Activated CD4-positive, alpha-beta T cell treated with anti-CD3 and anti-CD28 coated beads for 36 hours (primary cell): ENCODE data around the gene APOD. TPM values are rescaled to one million over a fixed set of nuclear protein-coding genes. Genes with fewer than 3 reads are reported as not detected.

Source experiments
- ATAC-seq: fragments of 200-7000 bp; cut with Tn5 transposase; one replicate; pipeline ENCODE4 v1.10.0; 2021; ENCODE audit warnings: mild to moderate bottlenecking, moderate library complexity
- CTCF ChIA-PET: fragments of 350-600 bp; sonication (Branson Sonifier 250); formaldehyde crosslinking; loops from one replicate; lab custom pipeline; 2021; ENCODE audit warnings: antibody characterized with exemption; lab: Charles Lee
- POLR2A ChIA-PET: fragments of 350-600 bp; sonication (Branson Sonifier 250); formaldehyde crosslinking; loops from one replicate; lab custom pipeline; 2021; ENCODE audit warnings: antibody characterized with exemption, inconsistent platforms; lab: Charles Lee
- DNase-seq: peaks from one replicate; pipeline ENCODE4 v3.0.0-alpha.2; 2020
- H3K27ac Mint-ChIP-seq: one replicate; pipeline ENCODE4 v1.8.0; 2021; ENCODE audit warnings: mixed read lengths
- H3K27me3 Mint-ChIP-seq: one replicate; pipeline ENCODE4 v1.8.0; 2021; ENCODE audit warnings: mixed read lengths
- H3K36me3 Mint-ChIP-seq: one replicate; pipeline ENCODE4 v1.8.0; 2021; ENCODE audit warnings: low read depth, mixed read lengths
- H3K4me1 Mint-ChIP-seq: one replicate; pipeline ENCODE4 v1.8.0; 2021; ENCODE audit warnings: mixed read lengths
- H3K4me3 Mint-ChIP-seq: one replicate; pipeline ENCODE4 v1.8.0; 2021; ENCODE audit warnings: mild to moderate bottlenecking, moderate library complexity, mixed read lengths
- H3K9me3 Mint-ChIP-seq: one replicate; pipeline ENCODE4 v1.8.0; 2021; ENCODE audit warnings: low read depth, mixed read lengths
- intact Hi-C, 2 experiments: fragments of 100-400 bp; cut with DNase I in 1 of 2; cut with micrococcal nuclease in 1 of 2; formaldehyde crosslinking; loops; one replicate each; pipeline versions ENCODE4 v1.14.2 to v1.15.1; 2022 to 2024; cut with DNase I, micrococcal nuclease
- total RNA-seq, 2 experiments: library from RNA; stranded (reverse); gene quantifications; one replicate each; pipeline ENCODE4 v1.2.3, GENCODE V29; 2021

The APOD gene
- total RNA-seq, 2 experiments from 2014 or later, result not detected

DNA sequence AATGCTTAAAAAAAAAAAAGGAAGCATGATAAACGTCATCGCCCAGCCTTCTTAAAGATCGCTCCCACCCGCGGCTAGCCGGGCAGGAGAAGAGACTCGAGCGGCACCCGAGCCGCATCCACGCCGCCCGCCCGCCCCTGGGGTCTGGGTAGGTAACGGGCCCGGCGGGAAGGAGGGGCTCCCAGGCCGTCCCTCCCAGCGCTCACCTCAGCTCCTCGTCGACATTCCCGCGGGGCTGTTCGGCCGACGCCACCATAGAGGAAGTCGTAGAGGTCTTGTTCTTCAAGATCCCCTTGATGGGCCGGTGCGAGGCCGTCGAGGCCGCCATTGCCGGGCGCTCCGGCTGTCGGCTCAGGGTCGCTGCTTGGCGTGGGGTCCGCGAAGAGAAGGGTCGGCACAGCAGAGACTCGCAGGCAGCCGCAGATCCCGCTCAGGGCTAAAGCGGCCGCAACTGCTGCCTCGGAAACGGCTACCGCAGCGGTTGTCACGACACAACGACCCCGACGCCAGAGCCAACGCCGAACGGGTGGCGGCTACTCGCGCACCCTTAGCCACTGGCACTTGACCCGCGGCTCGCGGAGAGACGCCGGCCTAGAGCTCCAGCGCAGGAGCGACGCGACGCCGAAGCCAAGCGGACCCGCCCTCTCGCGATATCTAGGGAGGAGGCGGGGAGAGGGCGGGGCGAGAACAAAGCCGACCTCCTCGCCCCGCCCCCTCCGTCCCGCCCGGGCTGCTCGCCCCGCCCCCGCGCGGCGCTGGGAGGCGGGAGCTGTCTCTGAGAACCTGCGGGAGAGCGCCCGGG is 40.8 kb downstream of the APOD start, which contains the start of gene PPP1R2:
Gene PPP1R2, minus strand, starts transcription at position 628 of the 802 bp plus-strand sequence. Its CDS starts 300 bp downstream, at position 328.
- peaks cover 17% of the 10 kb centered on the region for H3K36me3 Mint-ChIP-seq

DNA sequence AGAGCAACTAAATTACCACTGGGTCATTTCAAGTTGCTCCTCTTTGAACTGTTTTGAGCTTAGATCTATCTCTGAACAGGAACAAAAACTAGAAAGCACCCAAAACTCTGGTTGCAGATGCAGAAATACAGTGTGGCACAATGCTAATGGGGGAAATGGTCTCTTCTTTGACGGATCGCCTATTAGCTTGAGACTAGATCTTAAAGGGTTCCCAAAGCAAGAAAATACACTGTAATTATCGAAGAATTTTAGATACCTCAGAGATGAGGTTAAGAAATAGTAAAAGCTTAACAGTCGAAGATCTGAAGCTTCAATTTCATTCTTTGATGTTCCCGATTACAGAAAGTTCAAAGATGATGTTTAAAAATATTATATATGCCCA is 41.4 kb downstream of the APOD start:
- H3K4me1 Mint-ChIP-seq, result peaks cover 67% of the 10 kb centered on the region
- intact Hi-C loops, result loop anchor here (2.0 to 5.0 kb wide), 8 partner anchors 45 to 960 kb away; partner anchors contain the start of genes TNK2 (in 2 of the 2), ACAP2 (in 1 of the 2), FAM43A (in 1 of the 2) and LSG1 (in 1 of the 2)
- no peaks in the 10 kb centered on the region for H3K27me3 Mint-ChIP-seq
- H3K27ac Mint-ChIP-seq, result peak overlapping the region; percentile 95
- ChIA-PET CTCF (interaction anchor here (0.6 to 5.3 kb wide), 11 partner anchors 8 to 871 kb away, joined by 3 to 29 read pairs (median 6); partner anchors contain the start of genes APOD, LSG1 and XXYLT1), POLR2A (interaction anchor here (0.6 to 1.0 kb wide), 3 partner anchors 135 to 773 kb away, joined by 3 read pairs; no protein-coding TSS in a partner anchor)
- H3K4me3 Mint-ChIP-seq, result peak overlapping the region; percentile 95
- peaks cover 19% of the 10 kb centered on the region for H3K36me3 Mint-ChIP-seq
- DNase-seq (no peak), ATAC-seq (no peak)
- no peaks in the 10 kb centered on the region for H3K9me3 Mint-ChIP-seq

More for the DNA sequence above, 40.8 kb downstream of the APOD start, which contains the start of gene PPP1R2:
- Mint-ChIP-seq H3K27ac (peak within 1 kb of the TSS; percentile 95), H3K4me1 (peaks cover 65% of the 10 kb centered on the region), H3K9me3 (no peaks in the 10 kb centered on the region), H3K27me3 (no peaks in the 10 kb centered on the region), H3K4me3 (peak within 1 kb of the TSS; percentile 95)
- ATAC-seq (peak; percentile 72), DNase-seq (peak; percentile 97)
- POLR2A ChIA-PET, result interaction anchor here (0.6 to 1.2 kb wide), 8 partner anchors 9 to 774 kb away, joined by 3 to 8 read pairs (median 4); partner anchors contain the start of gene XXYLT1
- intact Hi-C loops, result loop anchor here (1.0 to 5.0 kb wide), 11 partner anchors 44 to 1056 kb away; partner anchors contain the start of genes ACAP2 (in 2 of the 2), TNK2 (in 2 of the 2), ATP13A3 (in 1 of the 2) and FAM43A (in 1 of the 2)
- CTCF ChIA-PET, result interaction anchor here (0.6 to 5.3 kb wide), 11 partner anchors 8 to 871 kb away, joined by 3 to 29 read pairs (median 6); partner anchors contain the start of genes APOD, LSG1 and XXYLT1

DNA sequence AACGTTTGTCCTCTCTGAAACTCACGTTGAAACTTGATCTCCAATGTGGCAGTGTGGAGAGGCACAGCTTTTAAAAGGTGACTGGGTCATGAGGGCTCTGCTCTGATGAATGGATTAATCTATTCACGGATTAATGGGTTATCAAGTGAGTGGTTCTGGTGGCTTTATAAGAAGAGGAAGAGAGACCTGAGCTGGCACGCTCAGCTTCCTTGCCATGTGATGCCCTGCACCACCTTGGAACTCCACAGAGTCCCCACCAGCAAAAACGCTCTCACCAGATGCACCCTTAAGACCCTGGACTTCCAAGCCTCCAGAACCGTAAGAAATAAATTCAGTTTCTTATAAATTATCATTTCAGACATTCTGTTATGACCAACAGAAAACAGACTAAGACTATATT is 43.2 kb downstream of the APOD start:
- peaks cover 25% of the 10 kb centered on the region for H3K36me3 Mint-ChIP-seq
- H3K4me1 Mint-ChIP-seq, result peaks cover 65% of the 10 kb centered on the region
- ChIA-PET POLR2A (interaction anchor here (0.7 kb wide), 1 partner anchor 313 kb away, joined by 3 read pairs; no protein-coding TSS in a partner anchor), CTCF (interaction anchor here (3.7 kb wide), 1 partner anchor 270 kb away, joined by 23 read pairs; the partner anchor contains the start of gene XXYLT1)
- no peaks in the 10 kb centered on the region for H3K27me3 Mint-ChIP-seq
- intact Hi-C loops, result loop anchor here (5.0 kb wide), 6 partner anchors 47 to 962 kb away; partner anchors contain the start of genes FAM43A (in 1 of the 2), LSG1 (in 1 of the 2), RNF168 (in 1 of the 2) and TNK2 (in 1 of the 2)
- H3K27ac Mint-ChIP-seq, result peak overlapping the region; percentile 90
- H3K4me3 Mint-ChIP-seq, result peak overlapping the region; percentile 95
- DNase-seq, result no peak
- ATAC-seq, result no peak
- peaks cover 1% of the 10 kb centered on the region for H3K9me3 Mint-ChIP-seq

DNA sequence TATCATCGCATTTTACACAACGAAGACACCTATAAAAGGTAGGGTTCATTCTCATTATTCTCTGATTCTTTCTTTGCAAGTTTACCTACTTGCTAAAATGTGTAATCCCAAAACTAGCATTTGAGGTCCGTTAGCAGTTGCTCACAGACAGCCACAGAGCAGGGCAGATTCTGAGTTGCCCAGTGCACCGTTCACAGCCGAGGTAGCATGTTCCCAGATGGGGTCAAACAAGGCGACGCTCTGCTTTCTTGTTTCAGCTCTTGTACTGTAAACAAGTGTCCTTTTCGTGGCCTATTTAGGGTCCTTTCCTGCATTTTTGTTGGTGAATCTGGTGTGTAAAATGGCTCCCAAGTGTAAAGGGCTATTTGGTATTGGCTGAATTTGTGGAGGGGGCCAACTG is 43.7 kb downstream of the APOD start:
- Mint-ChIP-seq H3K9me3 (peaks cover 4% of the 10 kb centered on the region), H3K27ac (peak overlapping the region; percentile 90), H3K4me3 (peak overlapping the region; percentile 95), H3K27me3 (no peaks in the 10 kb centered on the region), H3K4me1 (peaks cover 65% of the 10 kb centered on the region), H3K36me3 (peaks cover 29% of the 10 kb centered on the region)
- peak; percentile 21 for ATAC-seq
- CTCF ChIA-PET, result interaction anchor here (3.7 kb wide), 1 partner anchor 269 kb away, joined by 23 read pairs; the partner anchor contains the start of gene XXYLT1
- POLR2A ChIA-PET, result interaction anchor here (0.7 kb wide), 1 partner anchor 313 kb away, joined by 3 read pairs; no protein-coding TSS in a partner anchor
- DNase-seq, result peak; percentile 70
- intact Hi-C loops, result loop anchor here (5.0 kb wide), 6 partner anchors 47 to 962 kb away; partner anchors contain the start of genes FAM43A (in 1 of the 2), LSG1 (in 1 of the 2), RNF168 (in 1 of the 2) and TNK2 (in 1 of the 2)

DNA sequence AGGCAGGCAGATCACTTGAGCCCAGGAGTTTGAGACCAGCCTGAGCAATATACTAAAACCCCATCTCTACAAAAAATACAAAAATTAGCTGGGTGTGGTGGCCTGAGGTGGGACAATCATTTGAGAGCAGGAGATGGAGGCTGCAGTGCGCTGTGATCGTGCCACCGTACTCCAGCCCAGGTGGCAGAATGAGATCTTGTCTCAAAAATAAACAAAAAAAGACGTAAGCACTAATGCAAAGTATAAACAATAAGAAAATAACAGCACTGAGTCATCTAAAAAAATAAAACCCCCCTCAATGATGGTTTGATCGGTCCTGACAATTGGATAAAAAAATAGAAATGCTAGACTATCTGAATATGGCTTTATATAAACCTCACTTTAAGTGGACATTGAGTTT is 44.3 kb downstream of the APOD start:
- Mint-ChIP-seq H3K4me1 (peaks cover 65% of the 10 kb centered on the region), H3K4me3 (peak overlapping the region; percentile 95), H3K27me3 (no peaks in the 10 kb centered on the region), H3K27ac (peak overlapping the region; percentile 90), H3K36me3 (peaks cover 35% of the 10 kb centered on the region), H3K9me3 (peaks cover 4% of the 10 kb centered on the region)
- ATAC-seq, result no peak
- ChIA-PET POLR2A (interaction anchor here (0.7 kb wide), 1 partner anchor 9 kb away, joined by 5 read pairs; no protein-coding TSS in a partner anchor), CTCF (interaction anchor here (0.6 to 1.5 kb wide), 4 partner anchors 9 to 123 kb away, joined by 3 to 4 read pairs (median 4); no protein-coding TSS in a partner anchor)
- intact Hi-C loops, result loop anchor here (2.0 to 5.0 kb wide), 3 partner anchors 15 to 269 kb away; partner anchors contain the start of gene XXYLT1 (in 1 of the 2)
- DNase-seq, result no peak

DNA sequence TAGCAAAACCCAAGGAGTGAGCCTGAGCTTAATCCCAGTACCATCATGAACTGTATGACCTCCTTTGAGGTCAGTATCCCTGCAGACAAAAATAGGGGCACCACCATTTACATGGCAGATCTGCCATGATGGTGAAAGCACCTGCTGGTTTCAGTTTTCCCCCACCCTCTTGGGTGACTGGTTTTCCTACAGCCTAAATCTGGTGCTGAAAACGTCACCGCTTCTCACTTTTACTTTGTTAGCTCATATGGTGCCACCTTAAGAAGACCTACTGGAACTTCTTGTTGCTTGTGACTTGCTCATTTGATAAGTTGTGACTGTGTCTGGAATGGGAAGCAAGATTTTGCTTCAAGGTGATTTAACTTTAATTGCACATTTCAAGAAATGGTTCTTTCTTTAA is 45.7 kb downstream of the APOD start:
- POLR2A ChIA-PET, result interaction anchor here (0.7 to 1.0 kb wide), 3 partner anchors 96 to 268 kb away, joined by 3 to 5 read pairs (median 4); no protein-coding TSS in a partner anchor
- no peaks in the 10 kb centered on the region for H3K27me3 Mint-ChIP-seq
- peaks cover 4% of the 10 kb centered on the region for H3K9me3 Mint-ChIP-seq
- DNase-seq, result peak; percentile 82
- CTCF ChIA-PET, result interaction anchor here (0.8 to 2.9 kb wide), 7 partner anchors 8 to 267 kb away, joined by 3 to 25 read pairs (median 9); partner anchors contain the start of gene XXYLT1
- peak overlapping the region; percentile 95 for H3K4me3 Mint-ChIP-seq
- H3K4me1 Mint-ChIP-seq, result peaks cover 70% of the 10 kb centered on the region
- ATAC-seq, result peak; percentile 76
- H3K27ac Mint-ChIP-seq, result peak overlapping the region; percentile 90
- intact Hi-C loops, result loop anchor here (1.0 to 5.0 kb wide), 5 partner anchors 13 to 267 kb away; partner anchors contain the start of gene XXYLT1 (in 2 of the 2)
- peaks cover 36% of the 10 kb centered on the region for H3K36me3 Mint-ChIP-seq

DNA sequence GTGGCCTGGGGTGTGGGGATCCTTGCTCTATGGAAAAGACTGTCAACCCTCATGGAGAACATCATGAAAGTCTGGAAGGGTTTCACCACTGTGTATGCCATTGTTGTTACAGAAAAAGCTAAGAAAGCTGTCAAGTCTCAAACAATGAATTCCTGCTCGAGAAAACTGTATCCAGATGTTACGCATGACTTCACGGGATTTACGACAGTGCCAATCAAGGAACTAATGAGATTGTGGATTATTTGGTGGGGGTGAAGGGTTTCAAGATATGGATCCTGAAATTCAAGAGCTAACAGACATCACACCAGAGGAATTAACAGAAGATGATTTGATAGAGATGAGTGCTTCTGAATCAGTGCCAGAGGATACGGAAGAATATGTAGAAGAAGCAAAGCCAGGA is 48.4 kb downstream of the APOD start:
- CTCF ChIA-PET, result interaction anchor here (0.5 to 1.4 kb wide), 4 partner anchors 8 to 79 kb away, joined by 3 to 7 read pairs (median 3); partner anchors contain the start of gene PPP1R2

DNA sequence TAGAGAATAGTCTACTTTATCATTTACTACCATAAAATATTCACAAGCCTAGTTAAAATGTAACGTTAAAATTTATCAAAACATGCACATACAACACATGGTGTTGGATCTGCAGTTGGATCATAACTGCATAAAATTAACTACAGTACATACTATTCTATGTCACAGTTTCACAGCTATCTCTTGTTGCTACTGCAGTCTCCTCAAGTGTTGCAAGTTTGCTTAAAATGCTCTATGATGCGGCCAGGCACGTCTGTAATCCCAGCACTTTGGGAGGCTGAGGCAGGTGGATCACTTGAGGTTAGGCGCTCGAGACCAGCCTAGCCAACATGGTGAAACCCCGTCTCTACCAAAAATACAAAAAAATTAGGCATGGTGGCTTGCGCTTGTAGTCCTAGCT is 50.9 kb downstream of the APOD start:
- peak; percentile 21 for ATAC-seq

More for the DNA sequence above, 48.4 kb downstream of the APOD start:
- Mint-ChIP-seq H3K4me1 (peaks cover 91% of the 10 kb centered on the region), H3K9me3 (peaks cover 4% of the 10 kb centered on the region), H3K4me3 (no peak overlapping the region), H3K27me3 (no peaks in the 10 kb centered on the region), H3K36me3 (peaks cover 37% of the 10 kb centered on the region), H3K27ac (peak overlapping the region; percentile 72)
- DNase-seq (no peak), ATAC-seq (no peak)
- POLR2A ChIA-PET, result no interaction called here
- intact Hi-C loops, result loop anchor here in 1 of 2 experiments (5.0 kb wide), 1 partner anchor 128 kb away; no protein-coding TSS in a partner anchor

DNA sequence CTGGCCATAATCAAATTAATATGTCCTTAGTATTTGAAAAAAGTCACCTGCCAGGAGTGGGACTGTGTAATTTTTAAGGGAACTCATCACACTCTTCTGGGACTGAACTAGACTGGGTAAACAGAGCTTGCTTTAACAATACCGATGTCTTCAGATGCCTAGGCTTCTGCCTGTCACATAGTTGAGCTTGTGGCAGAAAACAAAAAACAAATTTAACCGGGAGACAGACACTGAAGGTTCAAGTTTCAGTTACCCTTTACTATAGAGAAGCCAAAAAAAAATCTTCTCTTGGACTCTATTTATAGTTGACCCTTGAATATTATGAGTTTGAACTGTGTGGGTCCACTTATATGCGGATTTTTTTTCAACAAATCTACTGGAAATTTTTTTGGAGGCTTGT is 51.4 kb downstream of the APOD start:
- ChIA-PET POLR2A (interaction anchor here (0.6 kb wide), 1 partner anchor 8 kb away, joined by 4 read pairs; no protein-coding TSS in a partner anchor), CTCF (interaction anchor here (1.6 to 2.5 kb wide), 2 partner anchors 10 kb away, joined by 6 to 10 read pairs; partner anchors contain the start of gene PPP1R2)
- Mint-ChIP-seq H3K4me1 (peaks cover 84% of the 10 kb centered on the region), H3K9me3 (peaks cover 4% of the 10 kb centered on the region), H3K27ac (peak overlapping the region; percentile 62), H3K36me3 (peaks cover 37% of the 10 kb centered on the region), H3K27me3 (no peaks in the 10 kb centered on the region), H3K4me3 (no peak overlapping the region)
- no peak for DNase-seq
- intact Hi-C loops, result no loop called here
- no peak for ATAC-seq

More for the DNA sequence above, 50.9 kb downstream of the APOD start:
- POLR2A ChIA-PET, result no interaction called here
- CTCF ChIA-PET, result interaction anchor here (1.6 to 2.5 kb wide), 2 partner anchors 10 kb away, joined by 6 to 10 read pairs; partner anchors contain the start of gene PPP1R2
- DNase-seq, result no peak
- Mint-ChIP-seq H3K4me1 (peaks cover 87% of the 10 kb centered on the region), H3K4me3 (no peak overlapping the region), H3K36me3 (peaks cover 39% of the 10 kb centered on the region), H3K27ac (peak overlapping the region; percentile 20), H3K9me3 (peaks cover 4% of the 10 kb centered on the region), H3K27me3 (no peaks in the 10 kb centered on the region)
- intact Hi-C loops, result no loop called here

DNA sequence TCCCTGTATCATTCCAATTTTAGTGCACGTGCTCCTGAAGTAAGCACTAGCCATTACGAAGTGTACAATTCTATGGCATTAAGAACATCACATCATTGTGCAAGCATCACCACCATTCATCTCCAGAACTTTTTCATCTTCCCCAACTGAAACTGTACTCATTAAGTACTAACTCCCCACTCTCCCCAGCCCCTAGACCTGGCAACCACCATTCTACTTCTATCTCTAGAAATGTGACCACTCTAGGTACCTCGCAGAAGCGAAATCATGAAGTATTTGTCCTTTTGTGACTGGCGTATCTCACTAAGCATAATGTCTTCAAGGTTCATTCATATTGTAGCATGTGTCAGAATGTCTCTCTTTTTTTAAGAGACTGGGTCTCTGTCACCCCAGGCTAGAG is 52.1 kb downstream of the APOD start:
- H3K4me1 Mint-ChIP-seq, result peaks cover 80% of the 10 kb centered on the region
- ATAC-seq (peak; percentile 45), DNase-seq (no peak)
- ChIA-PET POLR2A (interaction anchor here (0.6 kb wide), 1 partner anchor 8 kb away, joined by 4 read pairs; no protein-coding TSS in a partner anchor), CTCF (interaction anchor here (2.5 kb wide), 1 partner anchor 9 kb away, joined by 10 read pairs; no protein-coding TSS in a partner anchor)
- intact Hi-C loops, result no loop called here
- peak overlapping the region; percentile 47 for H3K27ac Mint-ChIP-seq
- no peak overlapping the region for H3K4me3 Mint-ChIP-seq
- no peaks in the 10 kb centered on the region for H3K27me3 Mint-ChIP-seq
- H3K36me3 Mint-ChIP-seq, result peaks cover 37% of the 10 kb centered on the region
- H3K9me3 Mint-ChIP-seq, result peaks cover 4% of the 10 kb centered on the region
